ENCODE results near the gene INHBC. TPM values are rescaled to one million over a fixed set of nuclear protein-coding genes. Genes with fewer than 3 reads are reported as not detected.
"Not testable (repeated sequence)": the region's sequence is repeated elsewhere in the genome, so short reads cannot be mapped to it uniquely, and the experiment has no call there.

INHBC gene, protein sequence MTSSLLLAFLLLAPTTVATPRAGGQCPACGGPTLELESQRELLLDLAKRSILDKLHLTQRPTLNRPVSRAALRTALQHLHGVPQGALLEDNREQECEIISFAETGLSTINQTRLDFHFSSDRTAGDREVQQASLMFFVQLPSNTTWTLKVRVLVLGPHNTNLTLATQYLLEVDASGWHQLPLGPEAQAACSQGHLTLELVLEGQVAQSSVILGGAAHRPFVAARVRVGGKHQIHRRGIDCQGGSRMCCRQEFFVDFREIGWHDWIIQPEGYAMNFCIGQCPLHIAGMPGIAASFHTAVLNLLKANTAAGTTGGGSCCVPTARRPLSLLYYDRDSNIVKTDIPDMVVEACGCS
- not detected in 2 replicates for total RNA-seq (2014; rRNA removed; shearing (Covaris generic))

DNA sequence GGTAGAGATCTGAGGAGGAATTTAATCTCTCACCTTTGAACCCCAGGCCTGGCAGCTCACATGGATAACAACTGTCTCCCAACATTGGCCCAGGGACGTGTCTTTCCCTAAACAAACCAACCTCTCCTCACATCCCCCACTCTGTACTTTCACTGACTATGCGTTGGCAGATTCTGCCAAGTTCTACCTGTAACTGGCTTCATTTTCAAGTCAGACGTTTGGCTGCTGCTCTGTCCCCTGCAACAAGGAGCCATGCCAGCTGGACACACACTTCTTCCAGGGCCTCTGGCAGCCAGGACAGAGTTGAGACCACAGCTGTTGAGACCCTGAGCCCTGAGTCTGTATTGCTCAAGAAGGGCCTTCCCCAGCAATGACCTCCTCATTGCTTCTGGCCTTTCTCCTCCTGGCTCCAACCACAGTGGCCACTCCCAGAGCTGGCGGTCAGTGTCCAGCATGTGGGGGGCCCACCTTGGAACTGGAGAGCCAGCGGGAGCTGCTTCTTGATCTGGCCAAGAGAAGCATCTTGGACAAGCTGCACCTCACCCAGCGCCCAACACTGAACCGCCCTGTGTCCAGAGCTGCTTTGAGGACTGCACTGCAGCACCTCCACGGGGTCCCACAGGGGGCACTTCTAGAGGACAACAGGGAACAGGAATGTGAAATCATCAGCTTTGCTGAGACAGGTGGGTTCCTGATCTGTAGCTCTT, at the start of gene INHBC:
Gene INHBC (plus strand): TSS at position 268 of the 707 bp plus-strand sequence. CDS start 103 bp downstream, at position 371.
- DNase-seq (ENCODE audit: low read depth), result no peak

DNA sequence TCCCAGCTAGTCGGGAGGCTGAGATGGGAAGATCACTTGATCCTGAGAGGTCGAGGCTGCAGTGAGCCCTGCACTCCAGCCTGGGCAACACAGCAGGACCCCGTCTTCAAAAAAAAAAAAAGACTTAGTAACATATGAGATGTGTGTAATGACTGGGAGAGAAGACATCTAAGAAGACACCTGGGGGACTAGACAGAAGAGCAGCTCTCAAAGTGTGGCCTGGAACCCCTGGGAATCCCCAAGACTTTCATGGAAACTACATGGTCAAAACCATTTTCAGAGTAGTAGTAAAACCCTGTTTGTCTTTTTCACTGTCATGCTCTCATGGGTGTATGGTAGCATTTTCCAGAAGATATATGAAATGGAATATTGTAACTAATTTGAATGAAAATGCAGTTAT, 49.0 kb upstream of the INHBC start:
- no peak for DNase-seq (ENCODE audit: low read depth)

DNA sequence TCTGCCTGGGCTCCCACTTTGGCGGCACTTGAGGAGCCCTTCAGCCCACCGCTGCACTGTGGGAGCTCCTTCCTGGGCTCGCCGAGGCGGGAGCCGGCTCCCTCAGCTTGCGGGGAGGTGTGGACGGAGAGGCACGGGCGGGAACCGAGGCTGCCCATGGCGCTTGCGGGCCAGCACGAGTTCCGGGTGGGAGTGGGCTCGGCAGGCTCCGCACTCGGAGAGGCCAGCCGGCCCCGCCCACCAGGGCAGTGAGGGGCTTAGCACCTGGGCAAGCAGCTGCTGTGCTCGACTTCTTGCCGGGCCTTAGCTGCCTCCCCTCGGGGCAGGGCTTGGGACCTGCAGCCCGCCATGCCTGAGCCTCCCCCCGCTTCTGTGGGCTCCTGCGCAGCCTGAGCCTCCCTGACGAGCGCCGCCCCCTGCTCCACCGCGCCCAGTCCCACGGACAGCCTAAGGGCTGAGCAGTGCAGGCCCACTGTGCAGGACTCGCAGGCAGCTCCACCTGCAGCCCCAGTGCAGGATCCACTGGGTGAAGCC, 48.3 kb upstream of the INHBC start:
- no peak for DNase-seq (ENCODE audit: low read depth)

GRCh38 chr12:57388425-57388824, 46.2 kb upstream of the INHBC start:
- DNase-seq (ENCODE audit: low read depth), result no peak

- peak; percentile 81 for DNase-seq (ENCODE audit: low read depth)
These were observed 45.6 kb upstream of the INHBC start for GRCh38 chr12:57389033-57389432.

GRCh38 chr12:57390174-57390573, 44.4 kb upstream of the INHBC start:
- no peak for DNase-seq (ENCODE audit: low read depth)

- no peak for DNase-seq (ENCODE audit: low read depth)
These were observed 39.5 kb upstream of the INHBC start for GRCh38 chr12:57395121-57395520.

GRCh38 chr12:57397441-57397840, 37.1 kb upstream of the INHBC start:
- no peak for DNase-seq (ENCODE audit: low read depth)

GRCh38 chr12:57399718-57400463, 34.7 kb upstream of the INHBC start:
- not testable (repeated sequence) for DNase-seq (ENCODE audit: low read depth)

GRCh38 chr12:57401165-57401564, 33.4 kb upstream of the INHBC start:
- no peak for DNase-seq (ENCODE audit: low read depth)

- DNase-seq (ENCODE audit: low read depth), result not testable (repeated sequence)
These were observed 32.4 kb upstream of the INHBC start for GRCh38 chr12:57402156-57402555.

DNA sequence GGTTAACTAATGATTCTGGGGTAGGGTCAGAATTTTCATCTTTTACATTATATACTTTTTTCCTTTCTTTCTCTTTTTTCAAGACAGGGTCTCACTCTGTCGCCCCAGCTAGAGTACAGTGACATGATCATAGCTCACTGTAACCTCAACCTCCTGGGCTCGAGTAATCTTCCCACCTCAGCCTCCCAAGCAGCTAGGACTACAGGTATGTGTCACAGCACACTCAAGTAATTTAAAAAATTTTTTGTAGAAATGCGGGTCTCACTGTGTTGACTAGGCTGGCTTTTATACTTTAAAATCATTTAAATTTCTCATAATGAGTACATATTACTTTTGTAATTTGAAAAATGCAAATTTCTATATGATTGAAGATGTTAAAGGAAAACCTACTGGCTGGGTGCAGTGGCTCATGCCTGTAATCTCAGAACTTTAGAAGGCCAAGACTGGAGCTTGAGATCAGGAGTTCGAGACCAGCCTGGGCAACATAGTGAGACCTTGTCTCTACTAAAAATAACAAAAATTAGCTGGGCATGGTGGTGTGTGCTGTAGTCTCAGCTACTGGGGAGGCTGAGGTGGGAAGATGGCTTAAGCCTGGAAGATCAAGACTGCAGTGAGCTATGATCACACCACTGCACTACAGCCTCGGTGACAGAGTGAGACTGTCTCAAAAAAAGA, 29.5 kb upstream of the INHBC start:
- DNase-seq (ENCODE audit: low read depth), result no peak

- DNase-seq (ENCODE audit: low read depth), result no peak
These were observed 24.1 kb upstream of the INHBC start for GRCh38 chr12:57410534-57410933.

DNA sequence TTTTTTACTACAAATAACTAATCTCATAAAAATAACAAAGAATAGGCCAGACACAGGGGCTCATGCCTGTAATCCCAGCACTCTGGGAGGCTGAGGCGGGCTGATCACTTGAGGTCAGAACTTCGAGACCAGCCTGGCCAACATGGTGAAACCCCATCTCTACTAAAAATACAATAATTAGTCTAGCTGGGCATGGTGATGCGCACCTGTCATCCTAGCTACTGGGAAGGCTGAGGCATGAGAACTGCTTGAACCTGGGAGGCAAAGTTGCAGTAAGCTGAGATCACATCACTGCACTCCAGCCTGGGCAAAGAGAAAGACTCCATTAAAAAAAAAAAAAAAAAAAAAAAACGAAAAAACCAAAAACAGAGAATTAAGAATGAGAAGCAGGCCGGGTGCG, 20.4 kb upstream of the INHBC start:
- not testable (repeated sequence) for DNase-seq (ENCODE audit: low read depth)

GRCh38 chr12:57415088-57415487, 19.5 kb upstream of the INHBC start:
- no peak for DNase-seq (ENCODE audit: low read depth)

- peak; percentile 11 for DNase-seq (ENCODE audit: low read depth)
These were observed 18.3 kb upstream of the INHBC start for GRCh38 chr12:57416039-57416996.

- DNase-seq (ENCODE audit: low read depth), result no peak
These were observed 16.3 kb upstream of the INHBC start for GRCh38 chr12:57418255-57418654.

GRCh38 chr12:57419495-57419894, 15.1 kb upstream of the INHBC start:
- no peak for DNase-seq (ENCODE audit: low read depth)

GRCh38 chr12:57420482-57420881, 14.1 kb upstream of the INHBC start:
- DNase-seq (ENCODE audit: low read depth), result no peak

GRCh38 chr12:57426948-57427347, 7.6 kb upstream of the INHBC start:
- DNase-seq (ENCODE audit: low read depth), result not testable (repeated sequence)

Data from RPMI7951 (cell line).